ENCODE results near the gene DNM1.

GRCh38 chr9:128213746-128214497, 10.7 kb downstream of the DNM1 start:
- no peak for TF ChIP-seq EZH2phosphoT487 (IDR thresholded peaks at IDR 0.05; ENCODE audit: borderline replicate concordance, low read depth)
- no peak for TF ChIP-seq CTCF (IDR thresholded peaks at IDR 0.05)
- TF ChIP-seq EP300 (IDR thresholded peaks at IDR 0.05; ENCODE audit: borderline replicate concordance in 1 of 2, low read depth in 1 of 2, low read length in 1 of 2): no peak
- TF ChIP-seq REST (IDR thresholded peaks at IDR 0.05; ENCODE audit: low read depth, low read length): no peak
- no peak for TF ChIP-seq NFIC (IDR thresholded peaks at IDR 0.05; ENCODE audit: borderline replicate concordance)
- TF ChIP-seq ZBTB33 (IDR thresholded peaks at IDR 0.05; ENCODE audit: borderline replicate concordance, low read depth): no peak
- TF ChIP-seq POLR2AphosphoS5 (IDR thresholded peaks at IDR 0.05; ENCODE audit: low read depth, low read length): no peak
- TF ChIP-seq JUND (IDR thresholded peaks at IDR 0.05): no peak
- no peak for TF ChIP-seq RXRA (IDR thresholded peaks at IDR 0.05; ENCODE audit: borderline replicate concordance, low read depth)

All from SK-N-SH (cell line).